ENCODE measurements around the gene LMBRD1.

Gene LMBRD1

DNA sequence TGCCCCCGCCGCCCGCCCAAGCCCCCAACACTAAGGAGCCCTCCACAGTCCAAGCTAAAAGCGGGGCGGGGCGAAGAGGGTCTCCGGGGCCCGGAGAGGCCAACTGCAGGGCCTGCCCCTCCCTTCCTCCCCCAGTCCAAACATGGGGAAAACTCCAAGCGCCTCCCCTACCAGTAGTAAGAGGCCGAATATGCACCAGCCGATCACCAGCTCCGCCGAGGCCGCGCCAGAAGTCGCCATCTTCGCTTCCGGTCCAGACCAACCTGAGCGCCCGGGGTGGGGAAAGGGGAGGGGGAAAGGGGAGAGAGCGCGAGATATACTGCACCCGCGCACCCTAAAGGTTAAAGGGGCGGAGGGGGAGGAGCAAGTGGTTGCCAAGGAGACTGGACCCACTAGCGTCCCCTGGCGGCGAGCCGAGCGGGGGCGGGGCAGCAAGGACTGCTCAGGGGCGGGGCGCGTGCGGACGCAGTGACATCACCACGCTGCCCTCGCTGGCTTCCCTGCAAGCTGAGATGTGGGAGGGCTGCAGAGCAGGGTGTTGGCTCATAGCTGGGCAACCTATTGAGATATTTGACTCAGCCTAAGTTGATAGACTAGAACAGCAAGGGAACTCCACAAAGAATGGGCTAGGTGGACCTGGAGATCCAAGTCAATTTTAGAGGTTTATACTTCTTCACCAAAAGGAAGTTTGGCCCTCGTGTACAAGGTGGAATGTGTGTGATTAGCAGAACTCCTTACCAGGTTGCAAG lies at the start of gene LMBRD1:
Gene LMBRD1, minus strand, starts transcription at position 369 of the 749 bp plus-strand sequence. Its CDS starts 129 bp downstream, at position 240.
- peak; percentile 83 for DNase-seq (ENCODE audit: low read depth)
- peak; percentile 77 for TF ChIP-seq CTCF (IDR thresholded peaks at IDR 0.05; ENCODE audit: low read depth, low read length, missing control alignments)
- peak within 1 kb of the TSS; percentile 89 for H3K4me3 ChIP-seq (ENCODE audit: low read depth, low read length)
- in situ Hi-C loops (cut with HindIII; ENCODE audit: low sequenced_read_pairs): no loop called here

GRCh38 chr6:69846312-69846711 lies 49.5 kb upstream of the LMBRD1 start:
- in situ Hi-C loops (cut with HindIII; ENCODE audit: low sequenced_read_pairs): no loop called here
- H3K4me3 ChIP-seq (ENCODE audit: low read depth, low read length): no peak overlapping the region
- no peak for TF ChIP-seq CTCF (IDR thresholded peaks at IDR 0.05; ENCODE audit: low read depth, low read length, missing control alignments)
- DNase-seq (ENCODE audit: low read depth): no peak

- no peak for TF ChIP-seq CTCF (IDR thresholded peaks at IDR 0.05; ENCODE audit: low read depth, low read length, missing control alignments)
- in situ Hi-C loops (cut with HindIII; ENCODE audit: low sequenced_read_pairs): no loop called here
- no peak overlapping the region for H3K4me3 ChIP-seq (ENCODE audit: low read depth, low read length)
- no peak for DNase-seq (ENCODE audit: low read depth)
Observed at GRCh38 chr6:69843189-69843588, 46.4 kb upstream of the LMBRD1 start.

DNA sequence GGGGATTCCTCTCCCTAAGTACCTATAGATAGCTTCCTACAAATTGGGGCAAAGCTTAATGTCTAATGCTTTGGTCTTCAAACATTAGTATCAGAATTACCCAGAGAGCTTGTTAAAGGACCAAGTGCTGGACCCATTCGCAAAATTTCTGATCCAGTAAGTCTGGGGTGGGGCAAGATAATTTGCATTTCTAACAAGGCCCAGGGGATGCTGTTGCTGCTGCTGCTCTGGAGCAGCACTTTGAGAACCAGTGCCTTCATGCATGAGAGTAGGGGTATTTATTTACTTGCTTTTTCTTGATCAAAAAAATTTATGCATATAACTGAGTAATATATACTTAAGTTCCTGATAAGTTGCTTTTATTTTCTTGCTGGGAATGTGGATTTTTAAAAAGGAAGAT lies 45.1 kb upstream of the LMBRD1 start:
- in situ Hi-C loops (cut with HindIII; ENCODE audit: low sequenced_read_pairs): no loop called here
- TF ChIP-seq CTCF (IDR thresholded peaks at IDR 0.05; ENCODE audit: low read depth, low read length, missing control alignments): no peak
- H3K4me3 ChIP-seq (ENCODE audit: low read depth, low read length): no peak overlapping the region
- no peak for DNase-seq (ENCODE audit: low read depth)

DNA sequence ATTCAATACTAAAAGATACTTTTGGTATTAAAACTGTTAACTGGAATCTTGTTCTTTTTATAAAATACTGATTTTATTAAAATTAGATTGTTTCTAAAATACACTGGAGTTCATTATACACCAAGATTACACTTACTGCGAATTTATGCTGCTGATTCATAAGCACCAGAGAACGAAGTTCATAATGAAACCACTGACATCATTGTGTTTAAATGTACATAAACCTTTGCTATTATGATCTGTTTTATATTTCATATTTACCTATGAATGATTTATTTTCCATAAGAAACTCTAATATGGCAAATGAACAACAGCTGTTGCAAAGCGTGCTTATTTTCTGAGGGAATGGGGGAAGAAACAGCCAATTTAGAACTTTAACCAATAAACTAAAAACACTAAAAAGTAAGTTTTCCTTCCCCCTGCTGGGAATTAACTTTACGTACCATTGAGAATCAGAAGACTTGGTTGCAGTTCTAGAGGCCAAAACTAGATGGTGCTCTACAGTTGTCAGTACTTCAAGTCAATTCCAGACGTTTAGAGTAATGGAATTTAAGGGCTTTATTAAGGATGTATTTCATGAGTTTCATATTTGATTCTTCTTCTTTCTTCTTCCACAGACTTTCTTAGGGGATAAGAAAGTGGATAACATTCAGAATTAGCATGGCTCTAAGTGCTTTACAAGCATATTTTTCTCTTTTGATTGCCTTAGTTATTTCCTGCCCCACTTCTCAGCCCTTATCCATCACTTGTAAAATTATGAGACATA lies 38.8 kb upstream of the LMBRD1 start:
- TF ChIP-seq CTCF (IDR thresholded peaks at IDR 0.05; ENCODE audit: low read depth, low read length, missing control alignments): peak; percentile 84
- in situ Hi-C loops (cut with HindIII; ENCODE audit: low sequenced_read_pairs): no loop called here
- DNase-seq (ENCODE audit: low read depth): peak; percentile 53
- no peak overlapping the region for H3K4me3 ChIP-seq (ENCODE audit: low read depth, low read length)

GRCh38 chr6:69832558-69832957 lies 35.7 kb upstream of the LMBRD1 start:
- H3K4me3 ChIP-seq (ENCODE audit: low read depth, low read length): no peak overlapping the region
- no peak for TF ChIP-seq CTCF (IDR thresholded peaks at IDR 0.05; ENCODE audit: low read depth, low read length, missing control alignments)
- no peak for DNase-seq (ENCODE audit: low read depth)
- in situ Hi-C loops (cut with HindIII; ENCODE audit: low sequenced_read_pairs): no loop called here

Measured in astrocyte of the cerebellum (primary cell).